GM12891 (cell line): ENCODE data around the gene IGFBP6.
"Not testable (repeated sequence)": the region's sequence is repeated elsewhere in the genome, so short reads cannot be mapped to it uniquely, and the experiment has no call there.

Experiments used
- DNase-seq: peaks from one replicate; pipeline ENCODE4 v3.0.0; 2011; ENCODE audit warnings: low spot score; ENCODE audit not compliant: insufficient read length
- FAIRE-seq: peaks from 2 replicates; lab custom pipeline; 2011; peaks lifted over from hg19 to GRCh38; lab: Jason Lieb, UNC
- PAX5 ChIP-seq: IDR thresholded peaks from 2 replicates; pipeline ENCODE4 v1.6.1; 2011; ENCODE audit warnings: low read length, moderate library complexity, mild to moderate bottlenecking; ENCODE audit not compliant: insufficient read depth, severe bottlenecking
- POLR2A ChIP-seq: IDR thresholded peaks from 2 replicates; pipeline ENCODE4 v1.6.1; 2011; ENCODE audit warnings: low read depth, low read length, control low read depth
- POLR2AphosphoS5 ChIP-seq: IDR thresholded peaks from 2 replicates; pipeline ENCODE4 v1.6.1; 2011; ENCODE audit warnings: low read depth, low read length, control low read depth
- POU2F2 ChIP-seq: IDR thresholded peaks from 2 replicates; pipeline ENCODE4 v1.6.1; 2011; ENCODE audit warnings: low read depth, mild to moderate bottlenecking, control low read depth, low read length, moderate library complexity
- SPI1 ChIP-seq: IDR thresholded peaks from 2 replicates; pipeline ENCODE4 v1.6.1; 2011; ENCODE audit warnings: low read depth, low read length, control low read depth
- TAF1 ChIP-seq: IDR thresholded peaks from 2 replicates; pipeline ENCODE4 v1.6.1; 2011; ENCODE audit warnings: low read depth, low read length, control low read depth

IGFBP6 gene

DNA sequence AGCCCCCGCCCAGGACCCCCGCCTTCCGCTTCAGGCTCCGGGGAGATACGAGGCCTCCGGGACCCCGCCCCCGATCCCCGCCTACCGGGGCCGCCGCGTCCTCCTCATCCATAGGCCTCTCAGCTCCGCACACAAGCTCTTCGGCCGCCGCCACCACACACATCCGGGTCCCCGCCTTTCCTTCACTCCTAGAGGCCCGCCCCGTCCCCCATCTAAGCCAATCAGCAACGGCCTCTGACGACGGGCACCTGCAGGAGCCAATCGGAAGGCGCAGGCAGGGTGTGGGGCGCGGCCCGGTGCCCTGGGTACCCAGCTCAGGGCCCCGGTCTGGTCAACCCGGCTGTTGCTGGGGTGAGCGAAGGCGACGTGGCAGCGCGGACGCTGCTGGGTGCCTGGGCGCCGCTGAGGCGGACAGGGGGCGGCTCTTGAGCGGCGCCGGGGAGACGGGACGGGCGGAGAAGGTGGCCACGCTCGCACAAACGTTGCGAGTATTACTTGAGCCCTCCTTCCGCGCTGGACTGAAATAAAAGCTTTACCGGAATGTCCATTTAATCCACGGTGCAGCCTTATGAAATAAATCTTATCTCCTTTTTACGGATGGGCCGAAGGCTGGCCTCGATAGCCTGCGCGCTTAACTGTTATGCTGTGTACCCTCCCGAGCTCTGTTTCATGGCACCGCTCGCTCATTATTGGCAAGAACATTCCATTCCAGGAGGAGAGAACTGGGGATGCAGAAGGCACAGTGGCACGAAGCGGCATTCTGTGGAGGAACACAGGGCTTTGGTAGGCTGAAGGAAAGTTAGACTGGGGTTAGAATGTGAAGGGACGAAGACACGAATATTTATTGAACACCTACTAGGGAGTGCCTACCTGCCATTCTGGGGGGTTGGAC lies 18.0 kb upstream of the IGFBP6 start, which contains the start of gene SPRYD3:
SPRYD3 (minus strand) TSS at position 165 of the 892 bp plus-strand sequence; CDS start at position 108, 57 bp downstream.
- peak; percentile 100 for DNase-seq
- FAIRE-seq: peak; percentile 91
- TF ChIP-seq POLR2A (peak; percentile 78), POLR2AphosphoS5 (peak; percentile 46; the same call in 1 of the 2 replicates), TAF1 (0 out of 2 replicates have a peak, but pooled peaks have one; percentile 50), SPI1 (no peak), PAX5 (no peak), POU2F2 (no peak)

DNA sequence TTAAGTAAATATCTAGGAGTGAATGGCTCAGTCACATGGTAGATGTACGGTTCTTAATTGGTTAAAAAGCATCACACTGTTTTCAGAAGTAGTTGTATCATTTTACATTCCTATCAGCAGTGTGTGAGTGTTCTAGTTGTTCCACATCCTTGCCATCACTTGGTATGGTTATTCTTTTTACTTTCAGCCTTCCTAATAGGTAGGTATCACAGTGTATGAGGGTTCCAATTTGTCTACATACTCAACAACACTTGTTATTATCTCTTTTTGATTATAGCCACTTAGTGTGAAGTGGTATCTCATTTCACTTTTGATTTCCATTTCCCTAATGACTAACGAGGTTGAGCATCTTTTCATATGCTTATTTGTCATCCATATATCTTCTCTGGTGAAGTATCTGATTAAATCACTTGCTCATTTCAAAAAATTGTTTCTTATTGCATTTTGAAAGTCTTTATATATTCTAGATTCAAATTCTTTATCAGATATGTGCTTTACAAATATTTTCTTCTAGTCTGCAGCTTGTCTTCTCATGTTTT lies 14.8 kb upstream of the IGFBP6 start:
- TF ChIP-seq POU2F2 (no peak), POLR2AphosphoS5 (no peak), POLR2A (no peak), SPI1 (no peak), TAF1 (no peak), PAX5 (no peak)
- FAIRE-seq (no peak), DNase-seq (no peak)

DNA sequence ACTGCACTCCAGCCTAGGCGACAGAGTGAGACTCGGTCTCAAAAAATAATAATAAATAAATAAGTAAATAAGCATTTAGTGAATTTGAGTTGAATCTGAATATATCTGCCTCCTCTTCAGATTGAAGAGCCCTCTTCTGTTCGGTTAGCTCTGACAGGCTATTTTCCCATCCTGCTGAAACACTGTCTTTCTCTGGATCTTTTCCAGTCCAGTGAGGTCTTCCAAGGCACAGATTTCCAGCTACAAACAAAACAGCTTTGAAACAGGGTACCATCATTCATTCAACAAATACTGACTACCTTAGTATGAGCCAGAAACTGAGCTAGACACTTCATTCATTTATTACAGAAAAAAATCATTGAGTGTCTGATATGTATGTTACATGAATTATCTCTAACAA lies 11.1 kb upstream of the IGFBP6 start:
- no peak for DNase-seq
- TF ChIP-seq POLR2A (no peak), PAX5 (no peak), SPI1 (no peak), POU2F2 (no peak), POLR2AphosphoS5 (no peak), TAF1 (no peak)
- FAIRE-seq: no peak

DNA sequence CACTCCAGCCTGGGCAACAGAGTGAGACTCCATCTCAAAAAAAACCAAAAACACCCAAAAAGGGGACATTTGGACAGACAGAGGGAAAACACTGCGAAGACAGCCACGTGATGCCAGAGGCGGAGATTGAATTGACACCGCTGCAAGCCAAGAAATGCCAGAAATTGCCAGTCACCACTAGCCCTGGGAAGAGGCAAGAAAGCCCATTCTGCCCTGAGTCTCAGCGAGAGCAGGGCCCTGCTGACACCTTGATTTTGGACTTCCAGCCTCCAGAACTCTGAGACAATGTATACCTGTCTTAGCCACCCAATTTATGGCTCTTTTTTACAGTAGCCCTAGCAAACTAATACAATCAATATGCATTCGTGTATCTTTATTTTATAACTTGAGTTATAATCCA lies 7.4 kb upstream of the IGFBP6 start:
- FAIRE-seq: no peak
- no peak for DNase-seq
- no peak for TF ChIP-seq POU2F2
- no peak for TF ChIP-seq TAF1

DNA sequence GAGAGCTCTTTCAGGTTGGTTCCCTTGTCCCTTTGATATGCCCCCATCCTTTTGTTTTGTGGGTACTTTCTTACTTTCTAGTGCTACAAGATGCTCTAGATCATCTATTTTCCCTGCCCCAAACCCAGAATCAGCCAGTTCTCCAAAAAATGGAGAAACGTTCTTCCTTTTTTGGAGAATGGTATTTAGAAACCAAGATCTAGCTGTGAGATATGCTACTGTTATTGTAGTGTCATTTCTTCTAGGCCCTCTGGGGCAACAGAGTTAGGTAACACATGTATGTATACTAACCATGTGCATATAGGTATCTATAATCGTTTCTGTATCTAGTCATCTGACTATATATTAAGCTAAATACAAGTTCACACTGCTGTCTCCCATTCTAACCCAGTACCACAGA lies 6.9 kb upstream of the IGFBP6 start:
- no peak for DNase-seq
- FAIRE-seq: no peak
- TF ChIP-seq POLR2A (no peak), POU2F2 (no peak), SPI1 (no peak), PAX5 (no peak), POLR2AphosphoS5 (no peak), TAF1 (no peak)

DNA sequence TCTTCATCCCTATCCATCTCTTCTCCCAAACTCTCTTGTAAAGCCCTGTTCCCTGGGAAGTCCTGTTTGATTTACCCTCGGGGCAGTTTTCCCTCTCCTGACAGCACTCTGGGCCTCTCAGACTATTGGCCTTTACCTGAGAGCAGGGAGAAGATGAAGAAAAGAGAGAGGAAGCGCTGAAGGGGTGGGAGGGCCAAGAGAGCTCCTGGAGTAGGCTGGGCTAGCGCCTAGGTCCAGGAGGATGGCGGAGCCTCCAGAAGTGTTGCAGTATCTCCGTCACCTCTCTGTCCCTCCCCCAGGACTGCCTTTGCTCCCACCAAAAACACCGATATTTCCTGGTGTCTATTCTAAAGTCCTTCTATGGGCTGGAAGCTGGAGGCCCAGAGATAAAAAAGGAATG lies 5.7 kb upstream of the IGFBP6 start:
- no peak for TF ChIP-seq POU2F2
- no peak for TF ChIP-seq POLR2A
- TF ChIP-seq SPI1: no peak
- TF ChIP-seq TAF1: no peak
- TF ChIP-seq PAX5: no peak
- TF ChIP-seq POLR2AphosphoS5: no peak
- no peak for FAIRE-seq
- no peak for DNase-seq

DNA sequence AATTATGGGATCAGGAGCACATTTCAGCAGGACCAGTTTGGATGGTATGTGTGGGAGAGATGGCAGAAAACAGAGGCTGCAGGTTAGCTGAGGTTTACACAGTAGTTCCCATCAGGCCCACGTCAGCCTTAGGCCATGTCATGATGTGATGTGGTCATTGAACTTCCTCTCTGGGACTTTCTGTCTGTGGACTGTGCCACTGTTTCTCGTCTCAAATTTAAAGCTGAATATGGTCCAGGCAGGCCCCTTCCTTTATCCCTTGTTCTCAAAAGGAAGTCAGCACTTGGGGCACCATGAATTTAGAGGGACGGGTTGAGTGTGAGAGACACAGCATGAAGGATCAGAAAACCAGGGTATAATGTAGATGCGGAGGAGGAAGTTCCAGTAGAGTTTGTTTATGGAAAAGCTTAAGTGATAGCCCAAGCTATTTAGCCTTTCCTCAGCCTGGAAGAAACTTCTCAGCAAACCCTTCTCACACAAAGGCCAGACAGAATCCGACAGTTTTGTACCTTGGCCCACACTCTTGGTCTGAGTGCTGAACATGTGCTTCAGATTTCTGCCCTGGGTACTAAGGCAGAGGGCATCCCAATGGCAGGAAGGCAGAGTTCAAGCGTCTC lies 3.6 kb upstream of the IGFBP6 start:
- DNase-seq: no peak
- FAIRE-seq: no peak

DNA sequence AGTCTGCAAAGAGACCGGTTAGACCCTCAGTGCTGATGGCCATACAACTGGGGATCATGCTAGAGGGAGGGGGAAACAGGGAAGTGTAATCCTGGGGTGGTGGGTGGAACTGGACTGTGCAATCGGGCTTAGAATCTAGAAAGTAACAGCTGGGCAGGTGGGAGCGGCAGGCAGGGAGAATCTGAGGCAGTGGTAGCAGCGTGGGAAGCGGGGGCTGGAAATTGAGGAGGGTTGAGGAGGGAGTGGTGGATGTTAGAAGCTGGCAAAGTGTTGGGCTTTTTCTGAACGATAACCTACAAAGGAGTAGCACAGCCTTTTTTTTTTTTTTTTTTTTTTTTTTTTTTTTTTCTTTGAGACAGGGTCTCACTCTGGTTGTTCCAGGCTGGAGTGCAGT lies 3.1 kb upstream of the IGFBP6 start:
- FAIRE-seq: no peak
- no peak for DNase-seq
- no peak for TF ChIP-seq PAX5
- no peak for TF ChIP-seq TAF1
- TF ChIP-seq POLR2AphosphoS5: no peak
- no peak for TF ChIP-seq POLR2A
- TF ChIP-seq POU2F2: no peak
- TF ChIP-seq SPI1: no peak

More for the DNA sequence above, 3.6 kb upstream of the IGFBP6 start:
- peak; percentile 56 for TF ChIP-seq SPI1
- no peak for TF ChIP-seq POU2F2
- TF ChIP-seq TAF1: no peak
- TF ChIP-seq PAX5: no peak
- no peak for TF ChIP-seq POLR2A

DNA sequence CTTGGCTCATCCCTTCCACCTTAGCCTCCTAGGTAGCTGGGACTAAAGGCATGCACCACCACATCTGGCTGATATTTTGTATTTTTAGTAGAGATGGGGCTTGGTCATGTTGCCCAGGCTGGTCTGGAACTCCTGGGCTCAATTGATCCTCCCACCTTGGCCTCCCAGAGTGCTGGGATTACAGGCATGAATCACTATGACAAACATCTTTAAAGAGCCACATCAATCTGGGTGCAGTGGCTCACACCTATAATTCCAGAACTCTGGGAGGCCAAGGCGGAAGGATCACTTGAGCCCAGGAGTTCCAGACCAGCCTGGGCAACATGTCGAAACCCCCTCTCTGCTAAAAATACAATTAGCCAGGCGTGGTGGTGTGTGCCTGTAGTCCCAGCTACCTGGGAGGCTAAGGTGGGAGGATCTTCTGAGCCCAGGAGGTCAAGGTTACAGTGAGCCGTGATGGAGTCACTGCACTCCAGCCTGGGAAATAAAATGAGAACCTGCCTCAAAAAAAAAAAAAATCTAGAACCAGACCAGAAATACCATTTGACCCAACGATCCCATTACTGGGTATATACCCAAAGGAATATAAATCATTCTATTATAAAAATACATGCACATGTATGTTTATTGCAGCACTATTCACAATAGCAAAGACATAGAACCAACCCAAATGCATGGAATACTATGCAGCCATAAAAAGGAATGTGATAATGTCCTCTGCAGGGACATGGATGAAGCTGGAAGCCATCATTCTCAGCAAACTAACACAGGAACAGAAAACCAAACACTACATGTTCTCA lies 2.5 kb upstream of the IGFBP6 start:
- FAIRE-seq, DNase-seq: not testable (repeated sequence)

DNA sequence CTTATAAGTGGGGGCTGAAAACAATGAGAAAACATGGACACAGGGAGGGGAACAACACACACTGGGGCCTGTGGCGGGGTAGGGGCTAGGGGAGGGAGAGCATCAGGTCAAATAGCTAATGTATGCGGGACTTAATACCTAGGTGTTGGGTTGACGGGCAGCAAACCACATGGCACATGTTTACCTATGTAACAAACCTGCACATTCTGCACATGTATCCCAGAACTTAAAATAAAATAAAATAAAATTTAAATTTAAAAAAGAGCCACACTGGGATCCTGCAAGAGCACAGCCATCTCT lies 1.9 kb upstream of the IGFBP6 start:
- DNase-seq, FAIRE-seq: not testable (repeated sequence)
